H1 (cell line): Measurements from ENCODE around the gene NPL. TPM values are rescaled to one million over a fixed set of nuclear protein-coding genes. Genes with fewer than 3 reads are reported as not detected.

Experiments
- FOSL1 ChIP-seq: IDR thresholded peaks from 2 replicates; pipeline ENCODE4 v1.6.1; 2011; ENCODE audit warnings: mild to moderate bottlenecking, low read depth, low read length, moderate library complexity; ENCODE audit not compliant: insufficient read depth
- USF2 ChIP-seq: IDR thresholded peaks from 2 replicates; pipeline ENCODE4 v1.6.1; 2011; ENCODE audit warnings: low read length, improper control_type of control experiment
- polyA plus RNA-seq, 7 experiments: library from polyadenylated mRNA; depleted of rRNA in 3 of 7; stranded (reverse) in 5 of 7; unstranded in 2 of 7; fragments of >200 nt in 5 of 7; fragments of 200-250 nt in 2 of 7; gene quantifications; 1 replicate in 5 of 7; 2 replicates in 1 of 7; 4 replicates in 1 of 7; pipeline versions ENCODE4 v1.2.1 to v1.2.3, GENCODE V29; 2011 to 2013; ENCODE audit warnings: missing spikeins in 2 of 7, mixed read lengths in 2 of 7
- total RNA-seq: library from RNA; stranded (reverse); fragmentation: NEBNext Ultra II Directional; extraction: Animal tissue kit (Norgen Biotek cat#: 25700); gene quantifications from 2 replicates; pipeline ENCODE4 v1.2.1, GENCODE V29; 2021

Gene NPL
- total and polyA plus RNA-seq, 2 of the 8 experiments (the other 6 are each of a cell fraction or from before 2014, with no cell fraction given) = 2.2 to 4.4 TPM

GRCh38 chr1:182764029-182764727 is 25.4 kb upstream of the NPL start (continued):
- TF ChIP-seq FOSL1 (no peak), USF2 (no peak)
